RWPE2 (cell line): ENCODE results near the gene B9D2.

ENCODE experiments used
- ATAC-seq: fragments of 200-7000 bp; cut with Tn5 transposase; 3 replicates; pipeline ENCODE4 v1.9.1; 2021; ENCODE audit warnings: low read depth
- DNase-seq: peaks from one replicate; pipeline ENCODE4 v3.0.0-alpha.2; 2020; ENCODE audit warnings: low spot score
- H3K27ac ChIP-seq: fragments of 450-650 bp; 2 replicates; pipeline ENCODE4 v1.5.1; 2017; ENCODE audit warnings: mild to moderate bottlenecking; ENCODE audit not compliant: poor library complexity, severe bottlenecking
- H3K27me3 ChIP-seq: fragments of 250-450 bp; sonication (Bioruptor Pico); 2 replicates; pipeline ENCODE4 v1.5.1; 2021; ENCODE audit warnings: mild to moderate bottlenecking, moderate library complexity; ENCODE audit not compliant: insufficient read depth, poor library complexity, severe bottlenecking
- H3K36me3 ChIP-seq: fragments of 250-450 bp; sonication (Bioruptor Pico); 2 replicates; pipeline ENCODE4 v1.5.1; 2020; ENCODE audit warnings: low read depth, mild to moderate bottlenecking, moderate library complexity
- H3K4me1 ChIP-seq: fragments of 250-450 bp; sonication (Bioruptor Pico); 2 replicates; pipeline ENCODE4 v1.5.1; 2021; ENCODE audit warnings: mild to moderate bottlenecking, moderate library complexity; ENCODE audit not compliant: insufficient read depth, poor library complexity, severe bottlenecking
- H3K4me3 ChIP-seq: fragments of 250-450 bp; sonication (Bioruptor Pico); 2 replicates; pipeline ENCODE4 v1.5.1; 2021; ENCODE audit warnings: mild to moderate bottlenecking, moderate library complexity; ENCODE audit not compliant: severe bottlenecking
- H3K9me3 ChIP-seq: fragments of 250-450 bp; sonication (Bioruptor Pico); 2 replicates; pipeline ENCODE4 v1.5.1; 2021; ENCODE audit warnings: mild to moderate bottlenecking, moderate library complexity; ENCODE audit not compliant: severe bottlenecking
- CTCF ChIP-seq: fragments of 450-650 bp; IDR thresholded peaks from one replicate; pipeline ENCODE4 v1.5.1; 2017; ENCODE audit warnings: mild to moderate bottlenecking, moderate library complexity; ENCODE audit not compliant: poor library complexity, severe bottlenecking

The B9D2 gene

GRCh38 chr19:41305927-41306793 lies 57.8 kb downstream of the B9D2 start:
- no peak for DNase-seq
- H3K36me3 ChIP-seq, result peaks cover 57% of the 10 kb centered on the region
- ATAC-seq, result no peak
- H3K27ac ChIP-seq, result no peak overlapping the region
- H3K9me3 ChIP-seq, result no peaks in the 10 kb centered on the region
- peaks cover 9% of the 10 kb centered on the region for H3K4me1 ChIP-seq
- H3K27me3 ChIP-seq, result no peaks in the 10 kb centered on the region
- no peak for TF ChIP-seq CTCF
- no peak overlapping the region for H3K4me3 ChIP-seq

DNA sequence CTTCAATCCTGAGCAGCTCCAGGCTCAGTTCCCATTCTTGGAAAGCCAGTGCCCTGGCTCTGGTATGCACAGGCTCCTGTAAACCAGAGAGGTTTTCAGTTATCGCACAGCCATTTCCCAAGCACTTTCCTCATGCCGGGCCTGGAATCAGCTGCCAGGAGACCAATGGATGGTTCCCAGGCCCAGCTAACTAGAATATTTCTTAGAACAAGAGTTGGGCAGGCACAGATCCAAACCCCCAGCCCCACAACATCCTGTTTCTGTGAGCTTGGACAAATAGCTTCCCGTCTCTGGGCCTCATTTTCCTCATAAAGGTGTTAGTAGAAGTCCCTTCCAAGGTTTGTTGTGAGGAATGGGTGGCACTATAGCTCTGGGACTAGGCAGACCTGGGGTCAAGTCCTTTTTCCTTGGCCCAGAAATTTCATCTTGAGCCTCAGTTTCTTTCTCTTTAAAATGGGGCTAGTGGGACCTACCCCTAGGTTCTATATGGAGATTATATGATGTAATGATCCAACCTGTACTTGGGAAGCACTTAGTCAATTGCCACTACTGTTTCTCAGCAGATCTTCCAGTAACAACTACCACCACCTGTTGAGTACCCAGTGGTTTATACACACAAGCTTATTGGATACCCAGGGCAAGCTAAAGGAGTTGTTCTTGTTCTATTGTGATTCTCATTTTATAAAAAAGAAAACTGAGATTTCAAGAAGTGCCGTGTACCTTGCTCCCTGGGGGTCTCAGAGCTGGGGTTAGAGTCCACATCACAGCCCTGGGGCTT lies 59.1 kb downstream of the B9D2 start:
- H3K27ac ChIP-seq, result no peak overlapping the region
- no peak for TF ChIP-seq CTCF
- DNase-seq, result no peak
- peaks cover 69% of the 10 kb centered on the region for H3K36me3 ChIP-seq
- H3K4me3 ChIP-seq, result no peak overlapping the region
- no peaks in the 10 kb centered on the region for H3K9me3 ChIP-seq
- ATAC-seq, result no peak
- H3K4me1 ChIP-seq, result peaks cover 6% of the 10 kb centered on the region
- H3K27me3 ChIP-seq, result no peaks in the 10 kb centered on the region
